KMS-11 (cell line): Measurements from ENCODE around the gene PPP4R2.
A peak's percentile ranks its signal among the peaks of the same experiment; 100 is the strongest.

Experiments
- H2AFZ ChIP-seq: fragments of 200-600 bp; sonication (generic); 2 replicates; pipeline ENCODE4 v1.6.1; 2016; ENCODE audit warnings: antibody characterized with exemption, mixed run types, low read depth
- H3K27ac ChIP-seq: fragments of 200-600 bp; sonication (generic); 2 replicates; pipeline ENCODE4 v1.6.1; 2016; ENCODE audit warnings: mild to moderate bottlenecking, mixed run types
- H3K27me3 ChIP-seq: fragments of 200-600 bp; sonication (generic); 2 replicates; pipeline ENCODE4 v1.6.1; 2017; ENCODE audit warnings: mild to moderate bottlenecking, low read depth, mixed run types, moderate library complexity; ENCODE audit not compliant: insufficient read depth
- H3K36me3 ChIP-seq: fragments of 200-600 bp; sonication (generic); 2 replicates; pipeline ENCODE4 v1.6.1; 2017; ENCODE audit warnings: mild to moderate bottlenecking, mixed run types; ENCODE audit not compliant: insufficient read depth
- H3K4me1 ChIP-seq: fragments of 200-600 bp; sonication (generic); 2 replicates; pipeline ENCODE4 v1.6.1; 2016; ENCODE audit warnings: mild to moderate bottlenecking, low read depth, mixed run types; ENCODE audit not compliant: poor library complexity, severe bottlenecking
- H3K4me2 ChIP-seq: fragments of 200-600 bp; sonication (generic); 2 replicates; pipeline ENCODE4 v1.7.0; 2016; ENCODE audit warnings: mild to moderate bottlenecking, mixed run types
- H3K4me3 ChIP-seq: fragments of 200-600 bp; sonication (generic); IDR thresholded peaks from 2 replicates; pipeline ENCODE4 v1.6.1; 2017; ENCODE audit warnings: low read depth, low read length, mixed read lengths; ENCODE audit not compliant: insufficient read depth
- H3K79me2 ChIP-seq: fragments of 200-600 bp; sonication (generic); 2 replicates; pipeline ENCODE4 v1.6.1; 2016; ENCODE audit warnings: low read depth, mixed run types; ENCODE audit not compliant: insufficient read depth
- H3K9ac ChIP-seq: fragments of 200-600 bp; sonication (generic); 2 replicates; pipeline ENCODE4 v1.6.1; 2016; ENCODE audit warnings: mild to moderate bottlenecking, mixed run types
- H4K20me1 ChIP-seq: fragments of 200-600 bp; sonication (generic); 2 replicates; pipeline ENCODE4 v1.6.1; 2016; ENCODE audit warnings: mild to moderate bottlenecking, mixed run types; ENCODE audit not compliant: insufficient read depth
- CTCF ChIP-seq: fragments of 200-600 bp; sonication (generic); conservative IDR thresholded peaks from 2 replicates; pipeline ENCODE4 v1.6.1; 2017; ENCODE audit warnings: low read depth, mild to moderate bottlenecking, antibody characterized with exemption, low read length, moderate library complexity, mixed read lengths

PPP4R2 gene

GRCh38 chr3:72996473-72997333 is at the start of gene PPP4R2:
Gene PPP4R2 (plus strand): TSS chr3:72996811. CDS start chr3:72997038, 227 bp downstream.
- no peak for TF ChIP-seq CTCF
- H3K27me3 ChIP-seq: no peaks in the 10 kb centered on the region
- peak within 1 kb of the TSS; percentile 92 for H3K27ac ChIP-seq
- peaks cover 29% of the 10 kb centered on the region for H3K4me1 ChIP-seq
- peak within 1 kb of the TSS; percentile 93 for H2AFZ ChIP-seq
- peak within 1 kb of the TSS; percentile 37 for H3K4me3 ChIP-seq
- peak within 1 kb of the TSS; percentile 85 for H3K4me2 ChIP-seq
- H3K9ac ChIP-seq: peak within 1 kb of the TSS; percentile 88
- no peaks in the 10 kb centered on the region for H4K20me1 ChIP-seq
- H3K79me2 ChIP-seq: peaks cover 46% of the 10 kb centered on the region
- 0 out of 2 replicates have a peak, but pooled peaks cover 4% of the 10 kb centered on the region for H3K36me3 ChIP-seq

GRCh38 chr3:72947715-72948490 is 48.7 kb upstream of the PPP4R2 start:
- no peak for TF ChIP-seq CTCF
- Histone ChIP-seq H3K4me3 (no peak overlapping the region), H3K79me2 (no peaks in the 10 kb centered on the region)

GRCh38 chr3:72949016-72949415 is 47.6 kb upstream of the PPP4R2 start:
- Histone ChIP-seq H3K4me2 (no peak overlapping the region), H4K20me1 (no peaks in the 10 kb centered on the region), H3K9ac (no peak overlapping the region), H3K4me3 (no peak overlapping the region), H2AFZ (no peak overlapping the region), H3K79me2 (no peaks in the 10 kb centered on the region), H3K36me3 (no peaks in the 10 kb centered on the region), H3K27ac (no peak overlapping the region), H3K27me3 (no peaks in the 10 kb centered on the region), H3K4me1 (no peaks in the 10 kb centered on the region)
- no peak for TF ChIP-seq CTCF

More at GRCh38 chr3:72947715-72948490, 48.7 kb upstream of the PPP4R2 start:
- H4K20me1 ChIP-seq: no peaks in the 10 kb centered on the region
- H3K27ac ChIP-seq: no peak overlapping the region
- H3K4me1 ChIP-seq: no peaks in the 10 kb centered on the region
- H3K4me2 ChIP-seq: no peak overlapping the region
- no peak overlapping the region for H3K9ac ChIP-seq
- H3K36me3 ChIP-seq: no peaks in the 10 kb centered on the region
- no peaks in the 10 kb centered on the region for H3K27me3 ChIP-seq
- no peak overlapping the region for H2AFZ ChIP-seq

GRCh38 chr3:72950372-72950771 is 46.2 kb upstream of the PPP4R2 start:
- no peak overlapping the region for H3K27ac ChIP-seq
- no peaks in the 10 kb centered on the region for H3K4me1 ChIP-seq
- H3K9ac ChIP-seq: no peak overlapping the region
- H2AFZ ChIP-seq: no peak overlapping the region
- H3K4me2 ChIP-seq: no peak overlapping the region
- TF ChIP-seq CTCF: no peak
- no peaks in the 10 kb centered on the region for H3K79me2 ChIP-seq
- no peaks in the 10 kb centered on the region for H4K20me1 ChIP-seq
- no peaks in the 10 kb centered on the region for H3K36me3 ChIP-seq
- H3K4me3 ChIP-seq: no peak overlapping the region
- no peaks in the 10 kb centered on the region for H3K27me3 ChIP-seq
